HepG2 (cell line): ENCODE results near the gene NUBPL. TPM values are rescaled to one million over a fixed set of nuclear protein-coding genes. Genes with fewer than 3 reads are reported as not detected.

Experiments
- ARNT2 ChIP-seq: sonication (generic); formaldehyde crosslinking; IDR thresholded peaks from 2 replicates; pipeline ENCODE4 v1.8.0; 2022; ENCODE audit warnings: mild to moderate bottlenecking, low read depth, missing genetic modification reagents, moderate library complexity
- EEA1 ChIP-seq: sonication (generic); formaldehyde crosslinking; IDR thresholded peaks from 2 replicates; pipeline ENCODE4 v1.5.1; 2020; ENCODE audit warnings: mild to moderate bottlenecking, missing genetic modification reagents, borderline replicate concordance
- GZF1 ChIP-seq: sonication (generic); formaldehyde crosslinking; IDR thresholded peaks from 2 replicates; pipeline ENCODE4 v1.5.1; 2020; ENCODE audit warnings: mild to moderate bottlenecking, missing genetic modification reagents
- HCFC1 ChIP-seq: fragments of 150-350 bp; IDR thresholded peaks from 2 replicates; pipeline ENCODE4 v1.6.1; 2014; ENCODE audit warnings: low read depth, low read length
- KDM4B ChIP-seq: sonication (generic); formaldehyde crosslinking; IDR thresholded peaks from 2 replicates; pipeline ENCODE4 v1.4.0; 2020; ENCODE audit warnings: missing genetic modification reagents
- NONO ChIP-seq, 2 experiments: fragments of 450-650 bp in 1 of 2; sonication (generic) in 1 of 2; formaldehyde crosslinking in 1 of 2; IDR thresholded peaks in 1 of 2; conservative IDR thresholded peaks in 1 of 2; 2 replicates each; pipeline versions ENCODE4 v1.6.1 to v1.8.0; 2017 to 2022; ENCODE audit warnings: mild to moderate bottlenecking in 1 of 2, missing genetic modification reagents in 1 of 2, moderate library complexity in 1 of 2
- PLSCR1 ChIP-seq: sonication (generic); formaldehyde crosslinking; IDR thresholded peaks from 2 replicates; pipeline ENCODE4 v1.5.0; 2020; ENCODE audit warnings: missing genetic modification reagents, mild to moderate bottlenecking, borderline replicate concordance
- SMC3 ChIP-seq: IDR thresholded peaks from 2 replicates; pipeline ENCODE4 v1.6.1; 2011; ENCODE audit warnings: low read length, improper control_type of control experiment
- SPEN ChIP-seq: sonication (generic); formaldehyde crosslinking; IDR thresholded peaks from 2 replicates; pipeline ENCODE4 v1.5.1; 2020; ENCODE audit warnings: low read depth, mild to moderate bottlenecking, missing genetic modification reagents
- TSC22D2 ChIP-seq: sonication (generic); formaldehyde crosslinking; IDR thresholded peaks from 2 replicates; pipeline ENCODE4 v1.5.1; 2020; ENCODE audit warnings: missing genetic modification reagents, mild to moderate bottlenecking, borderline replicate concordance
- ZBTB7B ChIP-seq: sonication (generic); formaldehyde crosslinking; IDR thresholded peaks from 2 replicates; pipeline ENCODE4 v1.4.0; 2020; ENCODE audit warnings: missing genetic modification reagents
- ZC3H4 ChIP-seq: sonication (generic); formaldehyde crosslinking; IDR thresholded peaks from 2 replicates; pipeline ENCODE4 v1.4.0; 2020; ENCODE audit warnings: missing genetic modification reagents, borderline replicate concordance
- ZFX ChIP-seq: sonication (generic); formaldehyde crosslinking; IDR thresholded peaks from 2 replicates; pipeline ENCODE4 v1.4.0; 2020; ENCODE audit warnings: mild to moderate bottlenecking, low read depth, missing genetic modification reagents, moderate library complexity
- ZNF224 ChIP-seq: sonication (generic); formaldehyde crosslinking; IDR thresholded peaks from 2 replicates; pipeline ENCODE4 v1.5.0; 2020; ENCODE audit warnings: mild to moderate bottlenecking, missing genetic modification reagents
- ZNF331 ChIP-seq: sonication (generic); formaldehyde crosslinking; IDR thresholded peaks from 2 replicates; pipeline ENCODE4 v1.4.0; 2020; ENCODE audit warnings: missing genetic modification reagents
- ZNF335 ChIP-seq: sonication (generic); formaldehyde crosslinking; IDR thresholded peaks from 2 replicates; pipeline ENCODE4 v1.4.0; 2020; ENCODE audit warnings: missing genetic modification reagents
- ZNF569 ChIP-seq: sonication (generic); formaldehyde crosslinking; IDR thresholded peaks from 2 replicates; pipeline ENCODE4 v1.5.0; 2020; ENCODE audit warnings: mild to moderate bottlenecking, missing genetic modification reagents, moderate library complexity, borderline replicate concordance
- ZNF672 ChIP-seq: sonication (generic); formaldehyde crosslinking; IDR thresholded peaks from 2 replicates; pipeline ENCODE4 v1.8.1; 2022; ENCODE audit warnings: missing genetic modification reagents
- ZNF747 ChIP-seq: sonication (generic); formaldehyde crosslinking; IDR thresholded peaks from 2 replicates; pipeline ENCODE4 v1.8.1; 2023; ENCODE audit warnings: missing genetic modification reagents, mild to moderate bottlenecking, borderline replicate concordance
- ZNF788 ChIP-seq: sonication (generic); formaldehyde crosslinking; IDR thresholded peaks from 2 replicates; pipeline ENCODE4 v1.5.0; 2020; ENCODE audit warnings: mild to moderate bottlenecking, missing genetic modification reagents, borderline replicate concordance
- ZSCAN31 ChIP-seq: sonication (generic); formaldehyde crosslinking; IDR thresholded peaks from 2 replicates; pipeline ENCODE4 v1.5.0; 2020; ENCODE audit warnings: low read depth, mild to moderate bottlenecking, missing genetic modification reagents
- polyA plus RNA-seq, 8 experiments: library from polyadenylated mRNA; depleted of rRNA in 3 of 8; stranded (reverse) in 7 of 8; unstranded in 1 of 8; fragments of >200 nt; fragmentation: Illumina TruSeq in 4 of 8; extraction: Trizol in 4 of 8; gene quantifications; 2 replicates each; pipeline versions ENCODE4 v1.2.1 to v1.2.3, GENCODE V29; 2011 to 2016; ENCODE audit warnings: low read depth in 4 of 8, missing spikeins in 1 of 8, mixed read lengths in 1 of 8; ENCODE audit not compliant: insufficient read depth in 1 of 8
- total RNA-seq, 5 experiments: library from RNA; depleted of rRNA; stranded (reverse); fragments of >200 nt; fragmentation: Illumina TruSeq; extraction: Trizol; gene quantifications; 2 replicates each; pipeline ENCODE4 v1.2.3, GENCODE V29; 2016; ENCODE audit warnings: low read depth in 1 of 5
- TF ChIP-seq, protein P1 (sequence below): IDR thresholded peaks from 2 replicates; pipeline ENCODE4 v1.4.0; 2020; ENCODE audit warnings: mild to moderate bottlenecking, missing genetic modification reagents
- TF ChIP-seq, protein P2 (sequence below): sonication (generic); formaldehyde crosslinking; IDR thresholded peaks from 2 replicates; pipeline ENCODE4 v1.9.0; 2021; ENCODE audit warnings: missing genetic modification reagents, borderline replicate concordance

Gene NUBPL
- total and polyA plus RNA-seq, 2 of the 13 experiments (the other 11 are each of a cell fraction or from before 2014, with no cell fraction given): 21.3 to 44.1 TPM

DNA sequence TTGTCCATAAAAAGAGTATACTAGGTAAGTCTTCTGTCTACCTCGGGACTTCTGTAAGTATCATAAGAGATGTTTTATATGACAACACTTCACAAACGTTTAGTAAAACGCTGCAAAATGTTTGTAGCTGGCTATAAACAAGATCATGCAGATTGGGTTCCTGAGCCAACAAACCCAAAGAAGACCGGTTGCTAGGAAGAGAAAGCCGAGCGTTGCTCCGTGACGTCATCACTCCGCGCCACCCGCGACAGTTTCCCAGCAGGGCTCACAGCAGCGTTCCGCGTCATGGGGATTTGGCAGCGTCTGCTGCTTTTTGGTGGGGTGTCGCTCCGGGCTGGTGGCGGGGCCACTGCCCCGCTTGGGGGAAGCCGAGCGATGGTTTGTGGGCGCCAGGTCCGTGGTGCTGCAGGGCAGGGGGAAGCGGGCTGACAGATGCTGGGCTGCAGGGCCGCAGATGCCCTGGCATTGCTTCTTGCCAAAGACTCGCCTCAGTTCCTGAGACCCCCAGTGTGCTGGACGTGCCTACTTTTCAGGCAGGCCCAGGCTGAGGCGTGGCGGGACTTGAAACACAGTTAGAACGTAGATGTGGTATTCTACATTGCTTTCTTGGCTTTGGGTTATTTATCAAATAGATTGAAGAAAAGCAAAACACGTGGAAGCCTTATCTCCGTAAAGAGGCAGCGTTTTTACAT is at the start of gene NUBPL (continued):
- TF ChIP-seq, protein P1, sequence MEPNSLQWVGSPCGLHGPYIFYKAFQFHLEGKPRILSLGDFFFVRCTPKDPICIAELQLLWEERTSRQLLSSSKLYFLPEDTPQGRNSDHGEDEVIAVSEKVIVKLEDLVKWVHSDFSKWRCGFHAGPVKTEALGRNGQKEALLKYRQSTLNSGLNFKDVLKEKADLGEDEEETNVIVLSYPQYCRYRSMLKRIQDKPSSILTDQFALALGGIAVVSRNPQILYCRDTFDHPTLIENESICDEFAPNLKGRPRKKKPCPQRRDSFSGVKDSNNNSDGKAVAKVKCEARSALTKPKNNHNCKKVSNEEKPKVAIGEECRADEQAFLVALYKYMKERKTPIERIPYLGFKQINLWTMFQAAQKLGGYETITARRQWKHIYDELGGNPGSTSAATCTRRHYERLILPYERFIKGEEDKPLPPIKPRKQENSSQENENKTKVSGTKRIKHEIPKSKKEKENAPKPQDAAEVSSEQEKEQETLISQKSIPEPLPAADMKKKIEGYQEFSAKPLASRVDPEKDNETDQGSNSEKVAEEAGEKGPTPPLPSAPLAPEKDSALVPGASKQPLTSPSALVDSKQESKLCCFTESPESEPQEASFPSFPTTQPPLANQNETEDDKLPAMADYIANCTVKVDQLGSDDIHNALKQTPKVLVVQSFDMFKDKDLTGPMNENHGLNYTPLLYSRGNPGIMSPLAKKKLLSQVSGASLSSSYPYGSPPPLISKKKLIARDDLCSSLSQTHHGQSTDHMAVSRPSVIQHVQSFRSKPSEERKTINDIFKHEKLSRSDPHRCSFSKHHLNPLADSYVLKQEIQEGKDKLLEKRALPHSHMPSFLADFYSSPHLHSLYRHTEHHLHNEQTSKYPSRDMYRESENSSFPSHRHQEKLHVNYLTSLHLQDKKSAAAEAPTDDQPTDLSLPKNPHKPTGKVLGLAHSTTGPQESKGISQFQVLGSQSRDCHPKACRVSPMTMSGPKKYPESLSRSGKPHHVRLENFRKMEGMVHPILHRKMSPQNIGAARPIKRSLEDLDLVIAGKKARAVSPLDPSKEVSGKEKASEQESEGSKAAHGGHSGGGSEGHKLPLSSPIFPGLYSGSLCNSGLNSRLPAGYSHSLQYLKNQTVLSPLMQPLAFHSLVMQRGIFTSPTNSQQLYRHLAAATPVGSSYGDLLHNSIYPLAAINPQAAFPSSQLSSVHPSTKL (CRISPR knock-in tag): peak; percentile 96
- TF ChIP-seq ZNF747 (CRISPR knock-in tag): peak; percentile 96
- TF ChIP-seq, protein P2, sequence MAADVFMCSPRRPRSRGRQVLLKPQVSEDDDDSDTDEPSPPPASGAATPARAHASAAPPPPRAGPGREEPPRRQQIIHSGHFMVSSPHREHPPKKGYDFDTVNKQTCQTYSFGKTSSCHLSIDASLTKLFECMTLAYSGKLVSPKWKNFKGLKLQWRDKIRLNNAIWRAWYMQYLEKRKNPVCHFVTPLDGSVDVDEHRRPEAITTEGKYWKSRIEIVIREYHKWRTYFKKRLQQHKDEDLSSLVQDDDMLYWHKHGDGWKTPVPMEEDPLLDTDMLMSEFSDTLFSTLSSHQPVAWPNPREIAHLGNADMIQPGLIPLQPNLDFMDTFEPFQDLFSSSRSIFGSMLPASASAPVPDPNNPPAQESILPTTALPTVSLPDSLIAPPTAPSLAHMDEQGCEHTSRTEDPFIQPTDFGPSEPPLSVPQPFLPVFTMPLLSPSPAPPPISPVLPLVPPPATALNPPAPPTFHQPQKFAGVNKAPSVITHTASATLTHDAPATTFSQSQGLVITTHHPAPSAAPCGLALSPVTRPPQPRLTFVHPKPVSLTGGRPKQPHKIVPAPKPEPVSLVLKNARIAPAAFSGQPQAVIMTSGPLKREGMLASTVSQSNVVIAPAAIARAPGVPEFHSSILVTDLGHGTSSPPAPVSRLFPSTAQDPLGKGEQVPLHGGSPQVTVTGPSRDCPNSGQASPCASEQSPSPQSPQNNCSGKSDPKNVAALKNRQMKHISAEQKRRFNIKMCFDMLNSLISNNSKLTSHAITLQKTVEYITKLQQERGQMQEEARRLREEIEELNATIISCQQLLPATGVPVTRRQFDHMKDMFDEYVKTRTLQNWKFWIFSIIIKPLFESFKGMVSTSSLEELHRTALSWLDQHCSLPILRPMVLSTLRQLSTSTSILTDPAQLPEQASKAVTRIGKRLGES (CRISPR knock-in tag): no peak; the same call in 1 of the 2 replicates
- TF ChIP-seq ZNF335 (CRISPR knock-in tag): peak; percentile 89
- peak; percentile 90; the same call in 1 of the 2 replicates for TF ChIP-seq ZNF569 (CRISPR knock-in tag)
- TF ChIP-seq PLSCR1 (CRISPR knock-in tag): no peak
- TF ChIP-seq SPEN (CRISPR knock-in tag): peak; percentile 98
- TF ChIP-seq ZFX (CRISPR knock-in tag): peak; percentile 99
- TF ChIP-seq ZC3H4: no peak
- peak; percentile 83 for TF ChIP-seq HCFC1
- peak; percentile 87 for TF ChIP-seq ARNT2
- peak; percentile 99; the same call in 1 of the 2 replicates for TF ChIP-seq TSC22D2
- TF ChIP-seq ZNF672 (CRISPR knock-in tag): no peak
- peak; percentile 97 for TF ChIP-seq ZNF788 (CRISPR knock-in tag)
- peak; percentile 98 for TF ChIP-seq ZSCAN31
- TF ChIP-seq ZBTB7B: peak; percentile 99
- TF ChIP-seq KDM4B (CRISPR knock-in tag): peak; percentile 98; the same call in 1 of the 2 replicates
- peak; percentile 99; the same call in 1 of the 2 replicates for TF ChIP-seq EEA1 (CRISPR knock-in tag)
- peak; percentile 99 for TF ChIP-seq ZNF224 (CRISPR knock-in tag)
- no peak for TF ChIP-seq NONO (IDR thresholded peaks at IDR 0.05)
- peak; percentile 89 for TF ChIP-seq NONO (CRISPR knock-in tag; conservative IDR thresholded peaks at IDR 0.05)
- TF ChIP-seq ZNF331: peak; percentile 97
- no peak for TF ChIP-seq SMC3
- TF ChIP-seq GZF1 (CRISPR knock-in tag): no peak
